GM21447 (cell line): Measurements from ENCODE around the gene SYT14.
"Not testable (repeated sequence)": the region's sequence is repeated elsewhere in the genome, so short reads cannot be mapped to it uniquely, and the experiment has no call there.

Experiments used
- ATAC-seq: cut with Tn5 transposase; IDR thresholded peaks from one replicate; pipeline ENCODE4 v1.9.1; 2021; ENCODE audit not compliant: unreplicated experiment

The SYT14 gene

GRCh38 chr1:210022044-210022443 is 84.0 kb downstream of the SYT14 start:
- ATAC-seq, result no peak

- ATAC-seq, result no peak
These were observed 86.3 kb downstream of the SYT14 start for GRCh38 chr1:210024282-210024681.

- ATAC-seq, result no peak
These were observed 87.0 kb downstream of the SYT14 start for GRCh38 chr1:210024996-210025395.

GRCh38 chr1:210025870-210026269 is 87.9 kb downstream of the SYT14 start:
- no peak for ATAC-seq

- ATAC-seq, result no peak
These were observed 90.0 kb downstream of the SYT14 start for GRCh38 chr1:210027994-210028393.

GRCh38 chr1:210031473-210031872 is 93.5 kb downstream of the SYT14 start:
- ATAC-seq, result no peak

GRCh38 chr1:210043058-210043457 is 105.0 kb downstream of the SYT14 start:
- no peak for ATAC-seq

GRCh38 chr1:210049616-210050015 is 111.6 kb downstream of the SYT14 start:
- no peak for ATAC-seq

- not testable (repeated sequence) for ATAC-seq
These were observed 112.5 kb downstream of the SYT14 start for GRCh38 chr1:210050491-210050890.

GRCh38 chr1:210053126-210053525 is 115.1 kb downstream of the SYT14 start:
- no peak for ATAC-seq

GRCh38 chr1:210057593-210057992 is 119.6 kb downstream of the SYT14 start:
- ATAC-seq, result no peak

GRCh38 chr1:210061992-210062391 is 124.0 kb downstream of the SYT14 start:
- ATAC-seq, result no peak

- ATAC-seq, result no peak
These were observed 132.5 kb downstream of the SYT14 start for GRCh38 chr1:210070531-210070930.

- no peak for ATAC-seq
These were observed 134.1 kb downstream of the SYT14 start for GRCh38 chr1:210072129-210072528.

- ATAC-seq, result no peak
These were observed 135.0 kb downstream of the SYT14 start for GRCh38 chr1:210072896-210073504.

- ATAC-seq, result no peak
These were observed 136.9 kb downstream of the SYT14 start for GRCh38 chr1:210074904-210075303.

GRCh38 chr1:210076620-210077019 is 138.6 kb downstream of the SYT14 start:
- ATAC-seq, result no peak

- ATAC-seq, result no peak
These were observed 143.5 kb downstream of the SYT14 start for GRCh38 chr1:210081494-210081893.

- no peak for ATAC-seq
These were observed 147.3 kb downstream of the SYT14 start for GRCh38 chr1:210085359-210085758.

GRCh38 chr1:210087058-210087457 is 149.0 kb downstream of the SYT14 start:
- ATAC-seq, result no peak

GRCh38 chr1:210089855-210090254 is 151.8 kb downstream of the SYT14 start:
- ATAC-seq, result no peak

GRCh38 chr1:210092366-210092765 is 154.3 kb downstream of the SYT14 start:
- ATAC-seq, result no peak

- no peak for ATAC-seq
These were observed 155.4 kb downstream of the SYT14 start for GRCh38 chr1:210093461-210093860.
